Bronchial epithelial cell (primary cell): Measurements from ENCODE around the gene SLC35D2. TPM values are rescaled to one million over a fixed set of nuclear protein-coding genes. Genes with fewer than 3 reads are reported as not detected.
A peak's percentile ranks its signal among the peaks of the same experiment; 100 is the strongest.
"Not testable (repeated sequence)": the region's sequence is repeated elsewhere in the genome, so short reads cannot be mapped to it uniquely, and the experiment has no call there.

Experiments used
- DNase-seq: peaks from one replicate; pipeline ENCODE4 v3.0.0-alpha.2; 2010; ENCODE audit warnings: low read depth
- FAIRE-seq: peaks from 2 replicates; lab custom pipeline; 2011; peaks lifted over from hg19 to GRCh38; lab: Jason Lieb, UNC
- H3K27me3 ChIP-seq: 2 replicates; pipeline ENCODE4 v1.5.1; 2011; ENCODE audit warnings: low read length; ENCODE audit not compliant: control insufficient read depth, insufficient read depth
- H3K36me3 ChIP-seq: 2 replicates; pipeline ENCODE4 v1.5.1; 2011; ENCODE audit warnings: low read length; ENCODE audit not compliant: control insufficient read depth, insufficient read depth
- H3K4me3 ChIP-seq: 2 replicates; pipeline ENCODE4 v1.5.1; 2011; ENCODE audit warnings: mild to moderate bottlenecking, low read depth, low read length, control low read depth
- CTCF ChIP-seq: IDR thresholded peaks from 2 replicates; pipeline ENCODE4 v1.5.1; 2011; ENCODE audit warnings: mild to moderate bottlenecking, moderate library complexity, low read length, control low read depth, inconsistent platforms; ENCODE audit not compliant: insufficient read depth, severe bottlenecking
- total RNA-seq: library from RNA; depleted of rRNA; stranded (reverse); fragments of >200 nt; gene quantifications from 2 replicates; pipeline ENCODE4 v1.2.1, GENCODE V29; 2014

The SLC35D2 gene
- total RNA-seq, 1 donor from 2014 or later, result 30.3 TPM

- TF ChIP-seq CTCF, result no peak
- FAIRE-seq, result no peak
- H3K36me3 ChIP-seq, result no peaks in the 10 kb centered on the region
These were observed 6.3 kb downstream of the SLC35D2 start for GRCh38 chr9:96376891-96377874.

GRCh38 chr9:96375507-96375906 is 8.0 kb downstream of the SLC35D2 start:
- not testable (repeated sequence) for H3K27me3 ChIP-seq, H3K4me3 ChIP-seq, H3K36me3 ChIP-seq, FAIRE-seq, DNase-seq

More at GRCh38 chr9:96376891-96377874, 6.3 kb downstream of the SLC35D2 start:
- peak; percentile 13 for DNase-seq
- H3K27me3 ChIP-seq, result no peaks in the 10 kb centered on the region
- H3K4me3 ChIP-seq, result no peak overlapping the region

GRCh38 chr9:96367943-96368342 is 15.6 kb downstream of the SLC35D2 start:
- peaks cover 4% of the 10 kb centered on the region for H3K36me3 ChIP-seq
- FAIRE-seq (no peak), DNase-seq (no peak)
- no peak for TF ChIP-seq CTCF
- H3K27me3 ChIP-seq, result no peaks in the 10 kb centered on the region
- H3K4me3 ChIP-seq, result no peak overlapping the region

GRCh38 chr9:96363175-96363967 is 20.1 kb downstream of the SLC35D2 start:
- FAIRE-seq (no peak), DNase-seq (no peak)
- TF ChIP-seq CTCF, result no peak
- H3K4me3 ChIP-seq, result no peak overlapping the region
- peaks cover 6% of the 10 kb centered on the region for H3K36me3 ChIP-seq
- no peaks in the 10 kb centered on the region for H3K27me3 ChIP-seq

GRCh38 chr9:96362119-96362518 is 21.4 kb downstream of the SLC35D2 start:
- not testable (repeated sequence) for H3K27me3 ChIP-seq, H3K4me3 ChIP-seq, DNase-seq, H3K36me3 ChIP-seq, FAIRE-seq

- peaks cover 6% of the 10 kb centered on the region for H3K36me3 ChIP-seq
- no peak for FAIRE-seq
- DNase-seq, result no peak
- no peaks in the 10 kb centered on the region for H3K27me3 ChIP-seq
- TF ChIP-seq CTCF, result no peak
- H3K4me3 ChIP-seq, result no peak overlapping the region
These were observed 21.8 kb downstream of the SLC35D2 start for GRCh38 chr9:96361668-96362067.
